ENCODE measurements around the gene NRDE2.
A peak's percentile ranks its signal among the peaks of the same experiment; 100 is the strongest.

Gene NRDE2

GRCh38 chr14:90295870-90296516, 35.7 kb downstream of the NRDE2 start:
- no peak for DNase-seq

GRCh38 chr14:90294872-90295271, 36.9 kb downstream of the NRDE2 start:
- no peak for DNase-seq

- DNase-seq: peak; percentile 5
Measured at GRCh38 chr14:90293766-90294730, 37.7 kb downstream of the NRDE2 start.

GRCh38 chr14:90291699-90292098, 40.0 kb downstream of the NRDE2 start:
- DNase-seq: no peak

GRCh38 chr14:90290337-90291011, 41.3 kb downstream of the NRDE2 start:
- DNase-seq: no peak

- DNase-seq: no peak
Measured at GRCh38 chr14:90288651-90289355, 42.9 kb downstream of the NRDE2 start.

- no peak for DNase-seq
Measured at GRCh38 chr14:90287791-90288190, 44.0 kb downstream of the NRDE2 start.

- DNase-seq: no peak
Measured at GRCh38 chr14:90281756-90282155, 50.0 kb downstream of the NRDE2 start.

GRCh38 chr14:90281261-90281660, 50.5 kb downstream of the NRDE2 start:
- no peak for DNase-seq

- DNase-seq: no peak
Measured at GRCh38 chr14:90280096-90280495, 51.6 kb downstream of the NRDE2 start.

- no peak for DNase-seq
Measured at GRCh38 chr14:90278199-90279175, 53.3 kb downstream of the NRDE2 start.

- no peak for DNase-seq
Measured at GRCh38 chr14:90277581-90278198, 54.1 kb downstream of the NRDE2 start.

- DNase-seq: no peak
Measured at GRCh38 chr14:90276646-90277367, 54.9 kb downstream of the NRDE2 start.

GRCh38 chr14:90275820-90276219, 55.9 kb downstream of the NRDE2 start:
- DNase-seq: no peak

GRCh38 chr14:90275458-90275814, 56.3 kb downstream of the NRDE2 start:
- no peak for DNase-seq

GRCh38 chr14:90274808-90275457, 56.8 kb downstream of the NRDE2 start:
- DNase-seq: no peak

- DNase-seq: no peak
Measured at GRCh38 chr14:90274019-90274418, 57.7 kb downstream of the NRDE2 start.

- DNase-seq: no peak
Measured at GRCh38 chr14:90273532-90273931, 58.2 kb downstream of the NRDE2 start.

- DNase-seq: no peak
Measured at GRCh38 chr14:90272523-90272922, 59.2 kb downstream of the NRDE2 start.

- no peak for DNase-seq
Measured at GRCh38 chr14:90268420-90268819, 63.3 kb downstream of the NRDE2 start.

Measured in NCI-H526 treated with DMSO at 0.1 percent for 48 hours (cell line).